HCT116 (cell line): ENCODE measurements around the gene TASP1. TPM values are rescaled to one million over a fixed set of nuclear protein-coding genes. Genes with fewer than 3 reads are reported as not detected.

ENCODE experiments used
- ATAC-seq: fragments of 200-7000 bp; cut with Tn5 transposase; 2 replicates; pipeline ENCODE4 v1.9.1; 2020; ENCODE audit warnings: mild to moderate bottlenecking, moderate library complexity
- BruUV-seq: library from RNA; stranded (reverse); fragments of 400-500 nt; replicated peaks from 2 replicates; lab custom pipeline; 2021; lab: Mats Ljungman, UMichigan
- CTCF ChIA-PET: fragments of 300-600 bp; sonication (Branson Sonifier 250); formaldehyde crosslinking; loops from one replicate; lab custom pipeline; 2021; ENCODE audit warnings: antibody characterized with exemption; lab: Charles Lee
- POLR2A ChIA-PET: fragments of 300-600, 350-600 bp; sonication (Branson Sonifier 250); formaldehyde crosslinking; loops from one replicate; lab custom pipeline; 2021; ENCODE audit warnings: antibody characterized with exemption; lab: Charles Lee
- RAD21 ChIA-PET, 2 experiments: fragments of 300-600 bp; sonication (Branson Sonifier 250); formaldehyde crosslinking; loops; one replicate each; lab custom pipeline; 2023; ENCODE audit warnings: low total read pairs in 2 of 2; ENCODE audit not compliant: uncharacterized antibody in 2 of 2, unreplicated experiment in 2 of 2, low non-redundant PET in 1 of 2; lab: Charles Lee
- DNase-seq: peaks from one replicate; pipeline ENCODE4 v3.0.0-alpha.2; 2010; ENCODE audit warnings: low read depth, low spot score
- H2AFZ ChIP-seq: fragments of 200-600 bp; shearing (Covaris generic), sonication (generic); 2 replicates; pipeline ENCODE4 v1.6.1; 2017; ENCODE audit warnings: low read depth, mixed run types, mixed read lengths, antibody characterized with exemption, low read length; ENCODE audit not compliant: poor library complexity, severe bottlenecking
- H3K27ac ChIP-seq: 2 replicates; pipeline ENCODE4 v1.5.1; 2012; ENCODE audit warnings: low read depth, low read length
- H3K27me3 ChIP-seq: fragments of 200-600 bp; sonication (generic); 2 replicates; pipeline ENCODE4 v1.6.1; 2016; ENCODE audit warnings: mixed run types, low read length, mixed read lengths; ENCODE audit not compliant: insufficient read depth
- H3K36me3 ChIP-seq, 2 experiments: fragments of 200-500 bp in 1 of 2; fragments of 200-600 bp in 1 of 2; sonication (Bioruptor generic) in 1 of 2; sonication (generic) in 1 of 2; 2 replicates each; pipeline versions ENCODE4 v1.5.1 to v1.6.1; 2014 to 2016; ENCODE audit warnings: low read length in 2 of 2, inconsistent platforms in 1 of 2, mixed read lengths in 1 of 2, mixed run types in 1 of 2; ENCODE audit not compliant: insufficient read depth in 2 of 2, control insufficient read depth in 1 of 2
- H3K4me1 ChIP-seq, 2 experiments: fragments of 200-600 bp in 1 of 2; sonication (generic) in 1 of 2; 2 replicates each; pipeline versions ENCODE4 v1.5.1 to v1.6.1; 2012 to 2017; ENCODE audit warnings: low read length in 2 of 2, inconsistent platforms in 1 of 2, mild to moderate bottlenecking in 1 of 2, mixed read lengths in 1 of 2, mixed run types in 1 of 2, moderate library complexity in 1 of 2; ENCODE audit not compliant: insufficient read depth in 2 of 2, control insufficient read depth in 1 of 2
- H3K4me2 ChIP-seq: fragments of 200-600 bp; sonication (generic); 2 replicates; pipeline ENCODE4 v1.6.1; 2017; ENCODE audit warnings: mixed run types, low read length, mixed read lengths
- H3K4me3 ChIP-seq, 2 experiments: fragments of 200-600 bp in 1 of 2; sonication (generic) in 1 of 2; replicated peaks in 1 of 2; 2 replicates each; pipeline ENCODE4 v1.5.1; 2011 to 2016; ENCODE audit warnings: low read length in 2 of 2, control low read depth in 1 of 2, low read depth in 1 of 2, mild to moderate bottlenecking in 1 of 2, mixed read lengths in 1 of 2, mixed run types in 1 of 2
- H3K79me2 ChIP-seq: fragments of 200-600 bp; sonication (generic); 2 replicates; pipeline ENCODE4 v1.6.1; 2017; ENCODE audit warnings: mild to moderate bottlenecking, mixed run types, low read length, moderate library complexity, mixed read lengths; ENCODE audit not compliant: insufficient read depth
- H3K9ac ChIP-seq: fragments of 200-600 bp; sonication (generic); 2 replicates; pipeline ENCODE4 v1.6.1; 2016; ENCODE audit warnings: low read length, mixed read lengths
- H3K9me2 ChIP-seq: fragments of 200-600 bp; sonication (generic), shearing (Covaris generic); 2 replicates; pipeline ENCODE4 v1.6.1; 2017; ENCODE audit warnings: mixed run types, mild to moderate bottlenecking, moderate library complexity; ENCODE audit not compliant: insufficient read depth
- H3K9me3 ChIP-seq, 2 experiments: fragments of 200-500 bp in 1 of 2; fragments of 200-600 bp in 1 of 2; sonication (Bioruptor generic) in 1 of 2; sonication (generic) in 1 of 2; 2 replicates each; pipeline ENCODE4 v1.6.1; 2014 to 2017; ENCODE audit warnings: low read length in 2 of 2, mixed read lengths in 2 of 2, inconsistent platforms in 1 of 2, low read depth in 1 of 2, mild to moderate bottlenecking in 1 of 2, mixed run types in 1 of 2, moderate library complexity in 1 of 2; ENCODE audit not compliant: control insufficient read depth in 1 of 2, insufficient read depth in 1 of 2
- H4K20me1 ChIP-seq: fragments of 200-600 bp; sonication (generic), shearing (Covaris generic); 2 replicates; pipeline ENCODE4 v1.6.1; 2017; ENCODE audit warnings: mixed run types, mild to moderate bottlenecking, moderate library complexity; ENCODE audit not compliant: insufficient read depth
- ATF3 ChIP-seq: IDR thresholded peaks from 2 replicates; pipeline ENCODE4 v1.6.1; 2012
- CBX3 ChIP-seq: IDR thresholded peaks from 2 replicates; pipeline ENCODE4 v1.6.1; 2012; ENCODE audit warnings: low read depth
- CEBPB ChIP-seq: IDR thresholded peaks from 2 replicates; pipeline ENCODE4 v1.6.1; 2012; ENCODE audit warnings: low read depth
- EGR1 ChIP-seq: IDR thresholded peaks from 2 replicates; pipeline ENCODE4 v1.6.1; 2012; ENCODE audit warnings: low read depth
- ELF1 ChIP-seq: IDR thresholded peaks from 2 replicates; pipeline ENCODE4 v1.6.1; 2012; ENCODE audit warnings: low read depth, borderline replicate concordance
- EZH2 ChIP-seq: fragments of 200-600 bp; sonication (generic); IDR thresholded peaks from 2 replicates; pipeline ENCODE4 v1.6.1; 2017; ENCODE audit warnings: antibody characterized with exemption, mixed run types
- EZH2phosphoT487 ChIP-seq: fragments of 200-600 bp; IDR thresholded peaks from 2 replicates; pipeline ENCODE4 v1.6.1; 2018; ENCODE audit warnings: antibody characterized with exemption, borderline replicate concordance
- JUND ChIP-seq: IDR thresholded peaks from 2 replicates; pipeline ENCODE4 v1.6.1; 2012
- MAX ChIP-seq: IDR thresholded peaks from 2 replicates; pipeline ENCODE4 v1.6.1; 2012
- POLR2A ChIP-seq: IDR thresholded peaks from 2 replicates; pipeline ENCODE4 v1.7.0; 2011; ENCODE audit warnings: borderline replicate concordance; ENCODE audit not compliant: insufficient read depth, insufficient read length; ENCODE audit errors: extremely low read depth
- POLR2AphosphoS5 ChIP-seq: IDR thresholded peaks from 2 replicates; pipeline ENCODE4 v1.6.1; 2011; ENCODE audit warnings: mild to moderate bottlenecking, low read depth, low read length, moderate library complexity
- RAD21 ChIP-seq: IDR thresholded peaks from 2 replicates; pipeline ENCODE4 v1.6.1; 2012; ENCODE audit warnings: low read depth, mild to moderate bottlenecking
- REST ChIP-seq: IDR thresholded peaks from 2 replicates; pipeline ENCODE4 v1.6.1; 2012; ENCODE audit warnings: low read depth
- SIN3A ChIP-seq: IDR thresholded peaks from 2 replicates; pipeline ENCODE4 v1.6.1; 2012; ENCODE audit warnings: low read depth
- SP1 ChIP-seq: IDR thresholded peaks from 2 replicates; pipeline ENCODE4 v1.6.1; 2012; ENCODE audit warnings: low read depth
- TCF7L2 ChIP-seq: IDR thresholded peaks from 2 replicates; pipeline ENCODE4 v1.7.0; 2011; ENCODE audit warnings: borderline replicate concordance, inconsistent platforms; ENCODE audit not compliant: insufficient read depth, insufficient read length; ENCODE audit errors: extremely low read depth
- YY1 ChIP-seq: IDR thresholded peaks from 2 replicates; pipeline ENCODE4 v1.6.1; 2011; ENCODE audit warnings: low read length, low read depth, moderate library complexity, mild to moderate bottlenecking; ENCODE audit not compliant: insufficient replicate concordance; ENCODE audit errors: extremely low read depth
- ZBTB33 ChIP-seq: IDR thresholded peaks from 2 replicates; pipeline ENCODE4 v1.6.1; 2011; ENCODE audit warnings: mild to moderate bottlenecking, low read length, moderate library complexity; ENCODE audit not compliant: insufficient replicate concordance; ENCODE audit errors: extremely low read depth
- ZFX ChIP-seq: fragments of 450-650 bp; IDR thresholded peaks from 2 replicates; pipeline ENCODE4 v1.6.1; 2017
- ZNF274 ChIP-seq: fragments of 200-500 bp; sonication (Bioruptor generic); IDR thresholded peaks from 2 replicates; pipeline ENCODE4 v1.6.1; 2014; ENCODE audit warnings: mild to moderate bottlenecking, low read depth, low read length, inconsistent platforms
- intact Hi-C: fragments of 100-400 bp; cut with micrococcal nuclease; formaldehyde crosslinking; loops from 2 replicates; pipeline ENCODE4 v1.10.0; 2022
- total RNA-seq: library from RNA; stranded (reverse); gene quantifications from one replicate; pipeline ENCODE4 v1.2.1, GENCODE V29; 2021; ENCODE audit not compliant: unreplicated experiment

The TASP1 gene
- total RNA-seq, 1 experiment from 2014 or later: 19.1 TPM

GRCh38 chr20:13608066-13608465 is 30.7 kb downstream of the TASP1 start:
- CTCF ChIA-PET: no interaction called here
- intact Hi-C loops: no loop called here
- no peaks in the 10 kb centered on the region for H4K20me1 ChIP-seq
- no peaks in the 10 kb centered on the region; a peak in 1 of 4 replicates for H3K36me3 ChIP-seq
- RAD21 ChIA-PET: no interaction called here
- no peak overlapping the region for H3K9ac ChIP-seq
- H3K27me3 ChIP-seq: no peaks in the 10 kb centered on the region
- no peaks in the 10 kb centered on the region for H3K79me2 ChIP-seq
- no peak overlapping the region for H3K4me2 ChIP-seq
- no peak overlapping the region for H3K27ac ChIP-seq
- POLR2A ChIA-PET: no interaction called here
- DNase-seq (no peak), ATAC-seq (no peak)
- no peaks in the 10 kb centered on the region for H3K9me3 ChIP-seq
- H3K4me3 ChIP-seq: no peak overlapping the region
- H3K4me1 ChIP-seq: no peaks in the 10 kb centered on the region
- H2AFZ ChIP-seq: no peak overlapping the region
- H3K9me2 ChIP-seq: no peaks in the 10 kb centered on the region
- BruUV-seq: no TSS peak
- TF ChIP-seq SP1: no peak
- no peak for TF ChIP-seq ZNF274
- no peak for TF ChIP-seq ELF1
- no peak for TF ChIP-seq POLR2AphosphoS5
- TF ChIP-seq EZH2phosphoT487: no peak
- TF ChIP-seq MAX: no peak
- no peak for TF ChIP-seq POLR2A
- TF ChIP-seq SIN3A: no peak
- no peak for TF ChIP-seq REST
- no peak for TF ChIP-seq TCF7L2
- TF ChIP-seq EGR1: no peak
- no peak for TF ChIP-seq YY1
- no peak for TF ChIP-seq JUND
- TF ChIP-seq CBX3: no peak
- TF ChIP-seq ZBTB33: no peak
- TF ChIP-seq EZH2: no peak
- TF ChIP-seq RAD21: no peak
- no peak for TF ChIP-seq CEBPB
- no peak for TF ChIP-seq ATF3
- TF ChIP-seq ZFX: no peak
